ENCODE results near the gene FGD6.
"Not testable (repeated sequence)": the region's sequence is repeated elsewhere in the genome, so short reads cannot be mapped to it uniquely, and the experiment has no call there.

FGD6 gene

DNA sequence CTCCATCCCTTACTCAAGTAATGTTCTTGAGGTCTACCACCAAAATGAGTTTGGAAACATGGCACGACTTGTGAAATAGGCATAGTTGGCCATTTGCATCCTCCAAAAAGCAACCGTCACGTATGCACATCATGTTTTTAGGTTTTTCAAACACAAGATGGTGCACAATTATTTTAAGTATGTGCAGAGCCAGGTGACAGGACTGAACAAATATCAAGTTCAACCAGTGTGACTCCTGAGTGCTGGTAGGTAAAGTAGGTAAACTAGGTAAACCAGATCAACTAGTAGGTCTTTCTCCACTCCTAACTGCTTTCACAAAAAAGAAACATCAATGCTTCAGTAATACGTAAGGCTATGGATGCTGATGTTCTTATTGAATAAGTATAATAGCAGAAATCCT lies 39.1 kb downstream of the FGD6 start:
- DNase-seq (ENCODE audit: low spot score) = no peak

DNA sequence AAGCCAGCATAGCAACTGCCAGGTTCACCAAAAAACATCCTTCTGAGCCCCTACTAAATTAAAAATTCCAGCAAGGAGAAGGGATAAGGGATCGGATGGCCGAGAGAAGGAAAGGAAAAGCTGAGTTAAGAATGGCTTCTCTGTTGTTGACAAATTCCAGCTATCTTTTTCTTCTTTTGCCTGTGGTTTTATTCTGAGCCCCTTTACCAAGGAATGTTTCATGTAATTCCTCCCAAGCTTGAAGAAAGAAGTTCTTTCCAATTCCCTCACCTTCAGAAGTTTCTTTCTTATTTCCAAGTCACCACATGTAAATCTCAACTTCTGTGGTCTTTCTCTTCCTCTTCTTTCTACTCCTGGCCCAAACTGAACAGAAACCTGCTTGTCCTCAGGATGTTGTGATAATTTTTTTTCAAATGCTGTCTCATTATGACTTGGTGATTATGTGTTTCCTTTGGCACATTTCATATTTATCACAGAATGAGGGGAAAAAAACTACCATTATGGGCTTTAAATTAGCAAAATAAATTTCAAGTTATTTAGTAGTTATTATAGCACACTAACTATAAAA lies 40.0 kb downstream of the FGD6 start:
- DNase-seq (ENCODE audit: low spot score) = no peak

DNA sequence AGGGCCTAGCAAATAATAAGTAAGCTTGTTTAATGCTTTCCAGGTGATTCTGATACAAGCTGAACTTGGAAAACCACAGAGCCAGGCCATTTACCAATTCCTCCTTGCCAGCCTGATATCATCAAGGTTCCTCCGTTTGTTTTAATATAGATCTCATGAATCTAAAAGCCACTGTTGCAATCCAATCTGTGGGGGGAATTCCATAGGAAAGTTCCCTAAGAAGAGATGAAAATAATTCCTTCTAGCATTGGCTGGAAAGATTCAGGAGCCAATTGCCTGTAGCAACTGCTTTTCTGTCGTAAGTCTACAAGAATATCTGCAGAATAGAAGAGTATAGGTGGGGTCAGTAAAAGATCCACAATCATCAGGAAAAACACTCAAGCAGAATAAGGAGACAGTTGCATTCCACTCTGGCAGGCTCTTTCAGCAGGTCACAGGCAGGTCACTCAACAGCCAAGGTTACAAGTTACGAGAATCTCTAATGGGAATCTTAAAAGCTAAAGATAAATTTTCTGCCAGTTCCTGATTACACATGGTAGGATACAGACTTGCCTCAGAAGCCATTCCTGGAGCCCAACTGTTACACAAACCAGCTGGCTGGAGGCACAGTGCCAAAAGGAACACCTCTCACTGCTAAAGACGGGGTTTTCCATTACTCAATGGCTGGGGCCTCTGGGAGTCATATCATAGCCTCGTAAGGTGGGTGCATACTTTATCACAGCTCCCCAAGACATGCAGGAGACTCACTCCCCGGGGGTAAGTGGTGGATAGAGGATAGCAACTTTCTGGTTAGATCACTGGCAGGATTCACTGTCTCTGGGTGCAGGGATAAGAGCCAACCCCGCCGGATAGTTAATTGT lies 43.6 kb downstream of the FGD6 start:
- DNase-seq (ENCODE audit: low spot score) = peak; percentile 37

GRCh38 chr12:95169368-95169767 lies 47.9 kb downstream of the FGD6 start:
- peak; percentile 52 for DNase-seq (ENCODE audit: low spot score)

GRCh38 chr12:95168746-95169145 lies 48.5 kb downstream of the FGD6 start:
- no peak for DNase-seq (ENCODE audit: low spot score)

GRCh38 chr12:95164656-95165055 lies 52.6 kb downstream of the FGD6 start:
- peak; percentile 6 for DNase-seq (ENCODE audit: low spot score)

DNA sequence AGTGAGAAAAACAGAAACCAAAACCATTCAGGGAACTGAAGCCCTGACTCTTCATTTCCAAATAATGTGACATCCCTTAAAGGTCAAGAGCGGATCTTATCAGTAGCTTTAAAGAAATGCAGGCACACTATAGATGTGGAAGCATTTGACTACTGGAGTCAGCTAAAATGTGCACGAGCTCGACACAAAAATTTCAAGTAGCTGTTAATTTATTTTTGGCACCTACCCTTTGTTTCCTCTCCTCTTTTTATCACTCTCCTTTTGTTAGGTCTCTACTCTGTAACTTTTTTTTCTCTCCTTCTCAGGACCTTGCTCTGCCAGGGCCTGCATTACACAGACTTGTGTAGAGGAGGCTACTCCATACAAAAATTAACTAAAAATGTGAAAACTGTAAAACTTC lies 58.3 kb downstream of the FGD6 start:
- DNase-seq (ENCODE audit: low spot score) = no peak

DNA sequence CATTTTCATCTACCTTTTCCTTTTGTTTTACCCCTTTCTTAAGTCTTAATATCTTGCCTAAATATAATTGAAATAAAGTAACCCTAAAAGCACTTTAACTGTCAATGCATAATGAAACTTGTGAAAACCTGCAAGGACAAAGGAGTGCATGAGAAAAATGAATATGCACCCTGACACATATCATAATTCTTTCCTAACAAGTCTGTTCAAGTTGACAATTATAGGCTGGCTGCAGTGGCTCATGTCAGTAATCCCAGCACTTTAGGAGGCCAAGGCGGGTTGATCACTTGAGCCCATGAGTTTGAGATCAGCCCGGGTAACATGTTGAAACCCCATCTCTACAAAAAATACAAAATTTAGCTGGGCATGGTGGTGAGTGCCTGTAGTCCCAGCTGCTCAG lies 65.4 kb downstream of the FGD6 start:
- no peak for DNase-seq (ENCODE audit: low spot score)

DNA sequence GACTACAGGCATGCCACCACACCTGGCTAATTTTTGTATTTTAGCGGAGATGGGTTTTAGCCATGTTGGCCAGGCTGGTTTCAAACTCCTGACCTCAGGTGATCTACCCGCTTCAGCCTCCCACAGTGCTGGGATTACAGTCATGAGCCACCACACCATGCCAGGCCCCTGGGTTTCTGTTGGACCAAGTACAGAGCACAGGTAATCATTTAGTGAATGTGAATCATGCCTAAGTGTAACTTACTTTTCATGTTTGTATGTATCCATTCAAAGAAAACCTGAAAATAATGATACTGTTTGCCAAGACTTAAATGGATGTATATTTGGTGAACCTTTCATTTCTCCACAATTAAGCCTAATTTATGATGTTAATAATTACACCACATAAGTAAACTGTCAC lies 65.9 kb downstream of the FGD6 start:
- no peak for DNase-seq (ENCODE audit: low spot score)

- DNase-seq (ENCODE audit: low spot score) = no peak
Observed at GRCh38 chr12:95150501-95150900, 66.8 kb downstream of the FGD6 start.

DNA sequence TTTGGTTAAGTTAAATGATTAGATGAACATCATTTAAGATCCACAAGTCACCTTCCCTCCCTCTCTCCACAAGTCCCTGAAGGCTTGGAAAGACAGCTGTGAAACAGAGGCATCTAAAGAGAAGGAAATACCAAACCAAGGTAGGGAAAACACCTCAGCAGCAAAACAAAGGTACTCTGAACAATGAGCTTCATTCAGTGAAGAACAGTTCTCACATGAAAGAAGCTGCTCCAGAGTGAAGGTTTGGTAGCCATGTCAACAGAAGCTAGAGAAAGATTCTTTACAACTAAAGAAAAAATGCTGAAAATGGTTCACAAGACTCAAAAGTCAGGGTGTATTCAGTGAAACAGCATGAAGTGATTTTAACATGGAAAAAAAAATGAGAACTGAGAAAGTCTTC lies 69.4 kb downstream of the FGD6 start:
- no peak for DNase-seq (ENCODE audit: low spot score)

- DNase-seq (ENCODE audit: low spot score) = no peak
Observed at GRCh38 chr12:95146769-95147168, 70.5 kb downstream of the FGD6 start.

GRCh38 chr12:95143621-95144205 lies 73.6 kb downstream of the FGD6 start:
- peak; percentile 8 for DNase-seq (ENCODE audit: low spot score)

GRCh38 chr12:95142431-95143151 lies 74.7 kb downstream of the FGD6 start:
- no peak for DNase-seq (ENCODE audit: low spot score)

DNA sequence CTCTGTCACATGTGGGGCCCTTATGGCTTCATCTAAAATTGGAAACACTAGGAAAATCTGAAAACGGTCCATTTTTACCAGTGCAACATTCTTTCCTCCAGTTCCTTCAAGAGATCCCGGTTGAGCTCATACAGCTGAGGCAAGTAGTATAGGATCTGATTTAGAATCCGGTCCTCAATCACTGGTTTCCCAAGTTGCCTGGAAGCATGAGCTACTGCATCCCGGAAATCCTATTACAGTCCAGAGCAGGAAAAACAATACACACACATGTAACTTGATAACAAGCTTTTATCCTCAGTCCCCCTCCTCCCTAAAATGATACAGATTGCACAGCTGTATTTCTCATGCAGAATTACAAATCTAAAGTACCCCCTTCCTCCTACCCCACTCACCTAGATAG lies 76.0 kb downstream of the FGD6 start:
- DNase-seq (ENCODE audit: low spot score) = no peak

DNA sequence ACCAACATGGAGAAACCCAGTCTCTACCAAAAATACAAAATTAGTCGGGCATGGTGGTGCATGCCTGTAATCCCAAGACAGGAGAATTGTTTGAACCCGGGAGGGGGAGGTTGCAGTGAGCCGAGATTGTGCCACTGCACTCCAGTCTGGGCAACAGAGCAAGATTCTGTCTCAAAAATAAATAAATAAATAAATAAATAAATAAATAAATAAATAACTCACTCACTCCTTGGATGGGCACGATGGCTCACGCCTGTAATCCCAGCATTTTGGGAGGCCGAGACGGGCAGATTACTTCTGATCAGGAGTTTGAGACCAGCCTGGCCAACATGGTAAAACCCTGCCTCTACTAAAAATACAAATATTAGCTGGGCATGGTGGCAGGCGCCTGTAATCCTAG lies 79.2 kb downstream of the FGD6 start:
- DNase-seq (ENCODE audit: low spot score) = not testable (repeated sequence)

DNA sequence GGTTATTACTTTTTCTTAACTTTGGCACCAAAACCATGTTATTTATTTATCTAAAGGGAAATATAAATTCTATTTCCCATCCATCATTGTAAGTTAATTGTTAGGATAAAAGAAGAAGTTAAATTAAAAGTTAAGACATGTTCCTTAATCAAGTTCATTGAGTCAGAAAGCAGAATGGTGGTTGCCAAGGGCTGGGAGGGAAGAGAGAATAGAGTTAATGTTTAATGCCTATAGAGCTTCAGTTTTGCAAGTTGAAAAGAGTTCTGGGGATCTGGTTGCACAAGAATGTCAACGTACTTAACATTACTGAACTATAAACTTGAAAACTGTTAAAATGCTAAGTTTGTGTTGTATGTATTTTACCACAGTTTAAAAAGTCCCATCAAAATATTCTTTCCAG lies 80.7 kb downstream of the FGD6 start:
- no peak for DNase-seq (ENCODE audit: low spot score)

DNA sequence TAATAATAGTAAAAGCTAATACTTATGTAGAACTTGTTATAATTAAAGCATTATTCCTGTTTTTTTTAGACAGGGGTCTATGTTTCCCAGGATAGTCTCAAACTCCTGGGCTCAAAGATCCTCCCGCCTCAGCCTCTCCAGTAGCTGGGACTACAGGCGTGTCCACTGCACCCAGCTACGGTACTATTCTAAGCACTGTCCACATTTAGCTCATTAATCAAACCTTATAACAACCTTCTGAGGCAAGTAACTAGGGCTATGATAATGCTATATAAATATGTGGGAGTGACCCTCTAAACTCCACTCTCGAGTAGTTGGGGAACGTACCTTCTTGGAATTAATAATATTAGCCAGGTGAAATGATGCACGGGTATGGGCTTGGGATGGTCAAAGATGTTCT lies 83.2 kb downstream of the FGD6 start:
- no peak for DNase-seq (ENCODE audit: low spot score)

GRCh38 chr12:95131589-95132340 lies 85.5 kb downstream of the FGD6 start:
- DNase-seq (ENCODE audit: low spot score) = peak; percentile 6

- DNase-seq (ENCODE audit: low spot score) = no peak
Observed at GRCh38 chr12:95130096-95130495, 87.2 kb downstream of the FGD6 start.

GRCh38 chr12:95129115-95129514 lies 88.2 kb downstream of the FGD6 start:
- DNase-seq (ENCODE audit: low spot score) = no peak

DNA sequence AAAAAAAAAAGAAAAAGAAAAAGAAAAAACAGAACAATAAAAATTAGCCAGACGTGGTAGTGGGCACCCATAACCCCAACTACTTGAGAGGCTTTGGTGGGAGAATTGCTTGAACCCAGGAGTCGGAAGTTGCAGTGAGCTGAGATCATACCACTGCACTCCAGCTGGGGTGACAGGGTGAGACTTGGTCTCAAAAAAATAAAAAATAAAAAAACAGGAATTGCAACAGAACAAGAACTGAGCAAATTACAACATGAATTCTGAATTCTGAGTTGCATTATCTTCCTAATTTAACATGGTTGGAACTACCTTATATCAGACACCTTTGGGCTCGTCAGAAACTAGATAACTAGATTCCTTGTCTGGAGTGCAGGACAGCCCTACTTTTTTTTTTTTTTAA lies 90.5 kb downstream of the FGD6 start:
- no peak for DNase-seq (ENCODE audit: low spot score)
